Loucy (cell line): ENCODE results near the gene TMEM256.

ENCODE experiments used
- H2AFZ ChIP-seq: fragments of 200-600 bp; sonication (generic); 2 replicates; pipeline ENCODE4 v1.6.0; 2016; ENCODE audit warnings: antibody characterized with exemption, mild to moderate bottlenecking, low read length, moderate library complexity
- H3F3A ChIP-seq: fragments of 200-600 bp; 2 replicates; pipeline ENCODE4 v1.6.0; 2016; ENCODE audit warnings: antibody characterized with exemption, low read depth, mild to moderate bottlenecking
- H3K27me3 ChIP-seq: fragments of 200-600 bp; sonication (generic); 2 replicates; pipeline ENCODE4 v1.6.1; 2014; ENCODE audit warnings: low read length, mild to moderate bottlenecking; ENCODE audit not compliant: insufficient read depth, poor library complexity, severe bottlenecking
- H3K36me3 ChIP-seq: fragments of 200-600 bp; sonication (generic); 2 replicates; pipeline ENCODE4 v1.6.1; 2016; ENCODE audit warnings: low read length; ENCODE audit not compliant: insufficient read depth
- H3K4me1 ChIP-seq: fragments of 200-600 bp; sonication (generic); 2 replicates; pipeline ENCODE4 v1.5.1; 2014; ENCODE audit warnings: low read length, mild to moderate bottlenecking; ENCODE audit not compliant: insufficient read depth, poor library complexity, severe bottlenecking
- H3K4me2 ChIP-seq: fragments of 200-600 bp; sonication (generic); 2 replicates; pipeline ENCODE4 v1.6.0; 2014; ENCODE audit warnings: antibody characterized with exemption, low read length, low read depth, mild to moderate bottlenecking; ENCODE audit not compliant: poor library complexity, severe bottlenecking
- H3K4me3 ChIP-seq: fragments of 200-600 bp; sonication (generic); 2 replicates; pipeline ENCODE4 v1.5.1; 2014; ENCODE audit warnings: low read length, mild to moderate bottlenecking, mixed read lengths; ENCODE audit not compliant: poor library complexity, severe bottlenecking
- H3K79me2 ChIP-seq: fragments of 200-600 bp; sonication (generic); 2 replicates; pipeline ENCODE4 v1.6.1; 2014; ENCODE audit warnings: low read length; ENCODE audit not compliant: insufficient read depth
- H3K9ac ChIP-seq: fragments of 200-600 bp; sonication (generic); 2 replicates; pipeline ENCODE4 v1.6.0; 2014; ENCODE audit warnings: mild to moderate bottlenecking, low read depth, low read length, moderate library complexity; ENCODE audit not compliant: poor library complexity, severe bottlenecking
- H3K9me2 ChIP-seq: fragments of 200-600 bp; sonication (generic); replicated peaks from 2 replicates; pipeline ENCODE4 v1.6.1; 2016; ENCODE audit warnings: low read depth, low read length, mixed read lengths
- H3K9me3 ChIP-seq: fragments of 200-600 bp; sonication (generic); 2 replicates; pipeline ENCODE4 v1.6.1; 2014; ENCODE audit warnings: mild to moderate bottlenecking, antibody characterized with exemption, low read length, low read depth; ENCODE audit not compliant: insufficient read depth
- H4K20me1 ChIP-seq: fragments of 200-600 bp; sonication (generic); 2 replicates; pipeline ENCODE4 v1.6.0; 2014; ENCODE audit warnings: antibody characterized with exemption, low read length, mild to moderate bottlenecking; ENCODE audit not compliant: insufficient read depth, poor library complexity, severe bottlenecking
- CTCF ChIP-seq: fragments of 200-600 bp; sonication (generic); conservative IDR thresholded peaks from 2 replicates; pipeline ENCODE4 v1.5.1; 2014; ENCODE audit warnings: mild to moderate bottlenecking, antibody characterized with exemption, low read length
- EZH2phosphoT487 ChIP-seq: fragments of 200-600 bp; IDR thresholded peaks from 2 replicates; pipeline ENCODE4 v1.6.1; 2018; ENCODE audit warnings: antibody characterized with exemption, mild to moderate bottlenecking, moderate library complexity, borderline replicate concordance

TMEM256 gene

GRCh38 chr17:7418472-7419152 is 14.7 kb upstream of the TMEM256 start:
- H4K20me1 ChIP-seq: no peaks in the 10 kb centered on the region
- no peak overlapping the region for H3K4me2 ChIP-seq
- no peaks in the 10 kb centered on the region for H3K4me1 ChIP-seq
- TF ChIP-seq CTCF (no peak), EZH2phosphoT487 (no peak)
- H3K9me2 ChIP-seq: no peaks in the 10 kb centered on the region
- no peaks in the 10 kb centered on the region for H3K79me2 ChIP-seq
- no peaks in the 10 kb centered on the region for H3F3A ChIP-seq
- no peak overlapping the region for H3K9ac ChIP-seq
- H3K4me3 ChIP-seq: no peak overlapping the region
- H3K27me3 ChIP-seq: no peaks in the 10 kb centered on the region
- no peaks in the 10 kb centered on the region for H3K36me3 ChIP-seq
- no peak overlapping the region for H2AFZ ChIP-seq
- no peaks in the 10 kb centered on the region for H3K9me3 ChIP-seq

DNA sequence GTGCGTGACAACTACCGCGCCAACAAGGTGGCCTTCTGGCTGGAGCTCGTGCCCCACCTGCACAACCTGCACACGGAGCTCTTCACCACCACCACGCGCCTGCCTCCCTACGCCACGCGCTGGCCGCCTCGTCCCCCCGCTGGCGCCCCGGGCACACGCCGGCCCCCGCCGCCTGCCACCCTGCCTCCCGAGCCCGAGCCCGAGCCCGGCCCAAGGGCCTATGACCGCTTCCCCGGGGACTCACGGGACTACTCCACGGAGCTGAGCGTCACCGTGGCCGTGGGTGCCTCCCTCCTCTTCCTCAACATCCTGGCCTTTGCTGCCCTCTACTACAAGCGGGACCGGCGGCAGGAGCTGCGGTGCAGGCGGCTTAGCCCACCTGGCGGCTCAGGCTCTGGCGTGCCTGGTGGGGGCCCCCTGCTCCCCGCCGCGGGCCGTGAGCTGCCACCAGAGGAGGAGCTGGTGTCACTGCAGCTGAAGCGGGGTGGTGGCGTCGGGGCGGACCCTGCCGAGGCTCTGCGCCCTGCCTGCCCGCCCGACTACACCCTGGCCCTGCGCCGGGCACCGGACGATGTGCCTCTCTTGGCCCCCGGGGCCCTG is 13.3 kb upstream of the TMEM256 start:
- Histone ChIP-seq H3K27me3 (no peaks in the 10 kb centered on the region), H3K9me3 (no peaks in the 10 kb centered on the region), H2AFZ (no peak overlapping the region), H3K4me1 (no peaks in the 10 kb centered on the region), H3K79me2 (no peaks in the 10 kb centered on the region), H4K20me1 (no peaks in the 10 kb centered on the region), H3K36me3 (no peaks in the 10 kb centered on the region), H3K9me2 (no peaks in the 10 kb centered on the region), H3F3A (no peaks in the 10 kb centered on the region), H3K4me2 (no peak overlapping the region), H3K4me3 (no peak overlapping the region), H3K9ac (no peak overlapping the region)
- TF ChIP-seq CTCF: no peak
- TF ChIP-seq EZH2phosphoT487: no peak

- TF ChIP-seq EZH2phosphoT487 (no peak), CTCF (no peak)
- Histone ChIP-seq H3F3A (no peaks in the 10 kb centered on the region), H3K36me3 (no peaks in the 10 kb centered on the region), H3K4me3 (no peak overlapping the region), H3K9me2 (no peaks in the 10 kb centered on the region), H2AFZ (no peak overlapping the region), H4K20me1 (no peaks in the 10 kb centered on the region), H3K4me2 (no peak overlapping the region), H3K27me3 (no peaks in the 10 kb centered on the region), H3K79me2 (no peaks in the 10 kb centered on the region), H3K9ac (no peak overlapping the region), H3K4me1 (no peaks in the 10 kb centered on the region), H3K9me3 (no peaks in the 10 kb centered on the region)
Observed at GRCh38 chr17:7416323-7416722, 12.4 kb upstream of the TMEM256 start.
